NT2/D1 (cell line): ENCODE results near the gene C4orf50.

ENCODE experiments used
- DNase-seq: peaks from one replicate; pipeline ENCODE4 v3.0.0-alpha.2; 2011; ENCODE audit warnings: low read depth, low spot score
- H3K27me3 ChIP-seq: 2 replicates; pipeline ENCODE4 v1.6.0; 2011; ENCODE audit warnings: mild to moderate bottlenecking; ENCODE audit not compliant: insufficient read length, insufficient read depth
- H3K36me3 ChIP-seq: 2 replicates; pipeline ENCODE4 v1.6.1; 2011; ENCODE audit warnings: mild to moderate bottlenecking, low read length, mixed read lengths; ENCODE audit not compliant: insufficient read depth, insufficient read length
- H3K4me1 ChIP-seq: 2 replicates; pipeline ENCODE4 v1.5.1; 2011; ENCODE audit not compliant: insufficient read depth, insufficient read length
- H3K4me3 ChIP-seq: 2 replicates; pipeline ENCODE4 v1.5.1; 2011; ENCODE audit warnings: low read depth; ENCODE audit not compliant: insufficient read length
- H3K9ac ChIP-seq: 2 replicates; pipeline ENCODE4 v1.6.0; 2011; ENCODE audit warnings: low read depth; ENCODE audit not compliant: insufficient read length
- H3K9me3 ChIP-seq: 2 replicates; pipeline ENCODE4 v1.5.1; 2011; ENCODE audit warnings: mild to moderate bottlenecking, low read length; ENCODE audit not compliant: insufficient read depth
- SUZ12 ChIP-seq: IDR thresholded peaks from 2 replicates; pipeline ENCODE4 v1.6.1; 2011; ENCODE audit not compliant: insufficient read length, insufficient read depth; ENCODE audit errors: extremely low read depth
- YY1 ChIP-seq: IDR thresholded peaks from 2 replicates; pipeline ENCODE4 v1.6.1; 2011; ENCODE audit not compliant: insufficient read length, insufficient read depth
- ZNF274 ChIP-seq: IDR thresholded peaks from 2 replicates; pipeline ENCODE4 v1.6.1; 2011; ENCODE audit warnings: mild to moderate bottlenecking, low read depth, low read length

The C4orf50 gene

GRCh38 chr4:5930456-5930855 lies 87.8 kb downstream of the C4orf50 start:
- Histone ChIP-seq H3K27me3 (peaks cover 6% of the 10 kb centered on the region), H3K36me3 (no peaks in the 10 kb centered on the region), H3K9me3 (no peaks in the 10 kb centered on the region), H3K4me1 (no peaks in the 10 kb centered on the region), H3K4me3 (no peak overlapping the region), H3K9ac (no peak overlapping the region)
- TF ChIP-seq ZNF274 (no peak), YY1 (no peak), SUZ12 (no peak)
- DNase-seq, result no peak

DNA sequence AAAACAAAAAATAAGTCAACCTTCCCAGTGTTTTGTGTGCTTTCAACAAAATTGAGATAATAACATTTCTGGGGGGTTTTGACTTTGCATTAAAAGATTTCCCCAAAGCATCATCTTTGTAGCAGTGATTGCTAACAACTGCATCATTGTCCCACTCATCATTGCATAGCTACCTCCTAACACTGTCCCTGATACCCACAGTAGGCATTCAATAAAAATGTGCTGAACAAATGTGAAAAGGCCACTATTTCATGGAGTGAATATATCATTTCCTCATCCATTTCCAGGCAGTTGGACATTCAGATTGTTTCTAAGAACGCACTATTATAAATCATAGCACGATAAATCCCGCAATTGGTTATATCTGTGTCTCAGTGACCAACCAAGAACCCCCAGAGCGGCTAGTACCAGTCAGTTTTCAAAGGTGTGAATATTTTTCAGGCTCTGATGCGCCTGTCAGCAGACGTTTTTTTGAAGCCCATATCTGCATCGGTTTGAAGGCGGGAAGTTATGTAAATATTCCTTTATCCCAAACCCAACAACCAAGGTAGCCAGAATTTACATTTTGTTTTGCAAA lies 89.3 kb downstream of the C4orf50 start:
- Histone ChIP-seq H3K4me1 (no peaks in the 10 kb centered on the region), H3K36me3 (no peaks in the 10 kb centered on the region), H3K9ac (no peak overlapping the region), H3K27me3 (peaks cover 6% of the 10 kb centered on the region), H3K4me3 (no peak overlapping the region), H3K9me3 (no peaks in the 10 kb centered on the region)
- DNase-seq, result no peak
- TF ChIP-seq YY1 (no peak), ZNF274 (no peak), SUZ12 (no peak)

- DNase-seq, result no peak
- Histone ChIP-seq H3K4me1 (no peaks in the 10 kb centered on the region), H3K27me3 (peaks cover 2% of the 10 kb centered on the region), H3K36me3 (no peaks in the 10 kb centered on the region), H3K9me3 (no peaks in the 10 kb centered on the region), H3K4me3 (no peak overlapping the region), H3K9ac (no peak overlapping the region)
- TF ChIP-seq ZNF274, result no peak
- TF ChIP-seq SUZ12, result no peak
- no peak for TF ChIP-seq YY1
Observed at GRCh38 chr4:5928274-5928673, 90.0 kb downstream of the C4orf50 start.

DNA sequence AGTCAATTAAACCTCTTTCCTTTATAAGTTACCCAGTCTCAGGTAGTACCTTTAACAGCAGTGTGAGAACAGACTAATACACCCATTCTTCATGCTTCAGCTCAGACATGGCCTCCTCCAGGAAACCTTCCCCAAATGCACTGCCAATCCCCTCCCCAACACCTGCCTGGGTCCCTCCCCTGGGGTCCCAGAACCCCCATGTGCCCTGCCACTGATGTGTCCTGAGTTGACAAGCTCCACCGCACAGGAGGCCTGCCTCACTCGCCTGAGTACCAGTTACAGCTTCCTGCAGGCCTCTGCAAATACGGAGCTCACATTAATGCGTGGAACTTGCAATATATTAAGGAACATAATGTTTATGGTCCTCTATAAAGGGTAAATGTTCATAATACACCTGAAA lies 90.5 kb downstream of the C4orf50 start:
- H3K27me3 ChIP-seq, result peaks cover 2% of the 10 kb centered on the region
- TF ChIP-seq ZNF274, result no peak
- TF ChIP-seq SUZ12, result no peak
- TF ChIP-seq YY1, result no peak
- no peaks in the 10 kb centered on the region for H3K9me3 ChIP-seq
- no peak for DNase-seq
- H3K9ac ChIP-seq, result no peak overlapping the region
- no peak overlapping the region for H3K4me3 ChIP-seq
- H3K36me3 ChIP-seq, result no peaks in the 10 kb centered on the region
- H3K4me1 ChIP-seq, result no peaks in the 10 kb centered on the region

GRCh38 chr4:5927116-5927515 lies 91.1 kb downstream of the C4orf50 start:
- Histone ChIP-seq H3K36me3 (no peaks in the 10 kb centered on the region), H3K9me3 (no peaks in the 10 kb centered on the region), H3K4me3 (no peak overlapping the region), H3K27me3 (peaks cover 2% of the 10 kb centered on the region), H3K4me1 (no peaks in the 10 kb centered on the region), H3K9ac (no peak overlapping the region)
- DNase-seq, result no peak
- TF ChIP-seq ZNF274 (no peak), SUZ12 (no peak), YY1 (no peak)

- H3K36me3 ChIP-seq, result no peaks in the 10 kb centered on the region
- no peak overlapping the region for H3K4me3 ChIP-seq
- no peak overlapping the region for H3K9ac ChIP-seq
- no peaks in the 10 kb centered on the region for H3K4me1 ChIP-seq
- DNase-seq, result no peak
- peaks cover 2% of the 10 kb centered on the region for H3K27me3 ChIP-seq
- TF ChIP-seq SUZ12 (no peak), ZNF274 (no peak), YY1 (no peak)
- H3K9me3 ChIP-seq, result no peaks in the 10 kb centered on the region
Observed at GRCh38 chr4:5926598-5926997, 91.6 kb downstream of the C4orf50 start.

- TF ChIP-seq ZNF274, result no peak
- no peak for TF ChIP-seq YY1
- TF ChIP-seq SUZ12, result no peak
Observed at GRCh38 chr4:5925419-5926200, 92.6 kb downstream of the C4orf50 start.

More at GRCh38 chr4:5925419-5926200, 92.6 kb downstream of the C4orf50 start:
- H3K9me3 ChIP-seq, result no peaks in the 10 kb centered on the region
- no peak overlapping the region for H3K9ac ChIP-seq
- H3K4me1 ChIP-seq, result peaks cover 2% of the 10 kb centered on the region
- no peak overlapping the region for H3K4me3 ChIP-seq
- DNase-seq, result no peak
- peaks cover 2% of the 10 kb centered on the region for H3K27me3 ChIP-seq
- no peaks in the 10 kb centered on the region for H3K36me3 ChIP-seq
